AG09319 (cell line): ENCODE measurements around the gene C6orf136.

ENCODE experiments used
- DNase-seq: peaks from one replicate; pipeline ENCODE4 v3.0.0-alpha.2; 2010; ENCODE audit warnings: low read depth; ENCODE audit errors: extremely low read depth
- CTCF ChIP-seq: IDR thresholded peaks from 2 replicates; pipeline ENCODE4 v1.5.1; 2011; ENCODE audit warnings: low read depth, mild to moderate bottlenecking, inconsistent platforms, low read length, moderate library complexity

C6orf136 gene

DNA sequence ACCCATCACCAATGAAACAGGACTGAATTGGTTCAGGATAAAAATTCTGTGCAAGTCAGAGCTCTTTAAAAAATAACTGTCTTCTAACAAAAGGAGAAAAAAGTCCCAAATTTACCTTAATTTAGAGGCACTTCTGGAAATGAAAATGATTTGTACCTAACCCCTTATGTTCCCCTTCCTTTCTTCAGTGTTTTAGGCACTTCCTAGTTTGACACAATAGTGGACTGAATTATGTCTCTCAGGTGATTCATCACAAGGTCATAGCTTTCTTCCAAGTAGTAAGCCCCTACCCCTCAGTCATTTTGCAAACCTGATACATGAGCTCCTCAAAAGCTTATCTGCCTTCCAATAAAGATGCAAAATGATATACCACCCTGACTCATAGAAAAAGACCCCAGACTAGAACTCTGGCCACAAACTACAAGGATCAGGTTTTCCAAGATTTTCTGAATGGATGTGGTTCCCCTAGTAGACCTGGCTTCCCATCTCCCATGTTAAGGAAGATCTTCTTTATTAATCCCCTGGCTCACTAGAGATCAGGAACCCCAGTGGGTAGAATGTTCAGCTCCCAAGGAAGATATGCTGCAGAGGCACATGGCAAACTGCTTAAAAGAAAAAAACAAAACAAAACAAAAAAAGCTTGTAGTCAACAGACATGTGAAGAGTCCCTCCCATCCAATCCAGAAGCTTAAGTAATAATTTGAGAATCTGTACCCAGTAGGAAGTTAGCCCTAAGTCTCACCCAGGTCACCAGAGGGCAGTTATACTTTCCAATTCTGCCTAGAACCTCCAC, 33.5 kb upstream of the C6orf136 start:
- no peak for TF ChIP-seq CTCF
- no peak for DNase-seq

DNA sequence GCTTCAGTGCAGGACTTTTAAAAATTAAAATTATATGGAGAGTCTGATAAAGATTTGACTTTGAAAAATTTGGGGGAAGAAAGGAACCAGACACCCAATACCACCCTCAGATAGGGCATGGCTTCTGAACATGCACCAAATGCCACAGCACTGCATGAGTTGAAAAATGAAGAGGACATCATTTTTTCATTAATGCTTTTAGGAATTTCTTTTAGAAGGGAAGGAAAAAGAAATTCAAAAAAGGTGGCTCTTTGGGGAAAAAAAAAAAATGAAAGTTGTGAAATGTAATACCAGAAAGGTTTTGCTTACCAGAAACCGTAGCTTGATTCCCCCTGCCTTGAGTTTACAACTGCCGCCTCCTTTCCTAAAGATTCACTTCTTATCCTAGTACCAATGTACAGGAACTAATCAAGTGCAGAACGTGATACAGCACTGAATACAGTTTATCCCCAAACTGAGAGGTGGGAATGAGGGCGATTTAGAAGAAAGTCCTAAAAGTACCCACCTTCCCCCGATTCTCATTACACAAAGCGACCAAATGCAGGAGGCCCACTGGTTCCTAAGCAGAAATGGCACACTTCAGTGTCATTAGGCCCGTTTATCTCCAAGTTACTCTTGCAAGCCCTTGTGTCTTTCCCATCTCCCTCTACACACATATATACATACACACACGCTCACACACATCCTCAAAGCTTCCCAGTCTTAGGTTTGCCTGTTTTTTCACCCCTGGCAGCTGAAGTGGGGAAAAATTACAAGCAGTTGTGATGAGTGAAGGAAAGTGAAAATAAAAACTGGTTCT, 32.7 kb upstream of the C6orf136 start:
- DNase-seq, result no peak
- no peak for TF ChIP-seq CTCF

GRCh38 chr6:30614843-30615218, 32.1 kb upstream of the C6orf136 start:
- TF ChIP-seq CTCF, result no peak
- DNase-seq, result peak; percentile 95

- DNase-seq, result peak; percentile 76
- no peak for TF ChIP-seq CTCF
These were observed 31.5 kb upstream of the C6orf136 start for GRCh38 chr6:30615219-30615957.

DNA sequence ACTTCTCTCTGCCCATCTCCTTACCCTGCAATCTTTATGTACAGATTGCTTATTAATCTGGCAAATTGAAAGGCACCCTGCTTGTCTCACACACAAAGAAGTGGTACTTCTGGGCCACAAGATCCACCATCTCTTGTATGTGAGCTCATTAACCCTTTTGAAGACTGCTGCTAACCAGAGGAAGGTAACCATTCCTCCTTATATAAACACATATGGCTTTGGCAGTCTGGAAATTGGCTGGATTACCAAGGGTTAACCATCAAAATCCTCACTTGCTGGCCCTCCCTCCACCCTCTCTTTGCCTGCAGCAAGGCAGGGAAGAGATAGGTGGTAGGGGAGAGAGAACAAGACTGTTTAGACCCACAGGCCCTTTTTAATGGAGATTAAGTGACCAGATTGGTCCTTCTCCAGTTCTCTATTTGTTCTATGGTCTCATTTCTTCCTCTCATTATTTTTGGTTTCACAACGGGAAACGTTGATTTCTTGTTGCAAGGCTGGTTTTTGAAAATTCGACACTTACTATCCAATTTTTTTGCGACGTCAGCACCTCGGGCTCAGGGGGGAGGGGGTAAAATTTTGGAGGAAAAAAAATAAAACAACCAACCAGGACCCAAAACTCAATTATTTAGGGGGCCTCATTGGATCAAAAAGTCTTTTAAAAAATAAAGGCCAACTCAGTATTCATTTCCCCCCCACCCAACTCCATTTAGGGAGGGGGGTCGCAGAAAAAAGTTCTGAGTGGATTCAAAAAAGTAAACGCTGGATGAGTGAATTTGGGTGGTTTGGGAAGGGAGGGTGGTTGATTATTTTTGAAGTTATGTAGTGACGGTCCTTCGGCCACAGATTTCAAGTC, 30.7 kb upstream of the C6orf136 start:
- DNase-seq, result no peak
- TF ChIP-seq CTCF, result no peak

GRCh38 chr6:30616811-30617564, 29.9 kb upstream of the C6orf136 start, which contains the start of gene PPP1R10:
Gene PPP1R10 (minus strand): TSS chr6:30617243. CDS start chr6:30609944, 7,299 bp downstream.
- peak; percentile 100 for DNase-seq
- no peak for TF ChIP-seq CTCF
